Lung (tissue), 12 donors: ENCODE data around the gene HOXB7. TPM values are rescaled to one million over a fixed set of nuclear protein-coding genes. Genes with fewer than 3 reads are reported as not detected.

Experiments
- ATAC-seq: fragments of 200-7000 bp; cut with Tn5 transposase; one replicate; pipeline ENCODE4 v1.9.1; 2020; ENCODE audit warnings: moderate number of reproducible peaks; ENCODE audit not compliant: insufficient read depth, low FRiP score
- DNase-seq, 3 donors: peaks; one replicate each; pipeline ENCODE4 v3.0.0-alpha.2; 2013 to 2017
- H3K27ac ChIP-seq, 2 donors: one replicate each; pipeline ENCODE4 v1.5.1; 2013; ENCODE audit warnings: mild to moderate bottlenecking in 2 of 2, moderate library complexity in 2 of 2, control low read depth in 1 of 2, inconsistent platforms in 1 of 2, low read depth in 1 of 2, low read length in 1 of 2
- H3K27me3 ChIP-seq, 3 donors: one replicate each; pipeline ENCODE4 v1.5.1; 2013; ENCODE audit warnings: low read length in 2 of 3; ENCODE audit not compliant: control insufficient read depth in 3 of 3, insufficient read depth in 3 of 3
- H3K36me3 ChIP-seq, 4 donors: one replicate each; pipeline ENCODE4 v1.5.1; 2013; ENCODE audit warnings: low read length in 4 of 4, mild to moderate bottlenecking in 1 of 4, moderate library complexity in 1 of 4; ENCODE audit not compliant: control insufficient read depth in 4 of 4, insufficient read depth in 4 of 4
- H3K4me1 ChIP-seq, 5 donors: one replicate each; pipeline ENCODE4 v1.5.1; 2013; ENCODE audit warnings: low read length in 5 of 5, mild to moderate bottlenecking in 2 of 5, moderate library complexity in 1 of 5; ENCODE audit not compliant: control insufficient read depth in 5 of 5, insufficient read depth in 5 of 5
- H3K4me3 ChIP-seq: one replicate; pipeline ENCODE4 v1.5.1; 2013; ENCODE audit warnings: mild to moderate bottlenecking, control low read depth, moderate library complexity
- H3K9ac ChIP-seq, 2 donors: one replicate each; pipeline ENCODE4 v1.5.1; 2013; ENCODE audit warnings: low read length in 2 of 2, control low read depth in 1 of 2; ENCODE audit not compliant: insufficient read depth in 1 of 2
- H3K9me3 ChIP-seq, 4 donors: one replicate each; pipeline ENCODE4 v1.5.1; 2013; ENCODE audit warnings: low read length in 3 of 4, mild to moderate bottlenecking in 1 of 4, moderate library complexity in 1 of 4; ENCODE audit not compliant: control insufficient read depth in 4 of 4, insufficient read depth in 3 of 4
- WGBS, 2 donors: extraction: QIAGEN DNeasy Blood & Tissue Kit; methylation state at CpG; one replicate each; pipeline ENCODE4 v1.1.7; 2013; 5-methylcytosine and 5-hydroxymethylcytosine counted together
- polyA plus RNA-seq, 2 donors: library from polyadenylated mRNA; stranded (reverse); fragments of 200-250 nt; gene quantifications; one replicate each; pipeline ENCODE4 v1.2.1, GENCODE V29; 2013
- total RNA-seq, 2 donors: library from RNA; depleted of rRNA in 1 of 2; stranded (reverse); fragments of >200 nt in 1 of 2; gene quantifications; one replicate each; pipeline ENCODE4 v1.2.1, GENCODE V29; 2014 to 2021
- TF ChIP-seq, protein P1 (sequence below): IDR thresholded peaks from 2 replicates; pipeline ENCODE4 v1.5.1; 2012; ENCODE audit warnings: mild to moderate bottlenecking; ENCODE audit errors: control extremely low read depth, extremely low read depth
- donor health status: control.
- donor health status: control.
- donor health status: Bipolar disorder and iron deficiency.
- donor health status: healthy.
- donor health status: DM: yes; HTN: yes; CAD: no.

The HOXB7 gene
- total and polyA plus RNA-seq, 4 donors = 0.43 to 3.3 (median 2.3) TPM

GRCh38 chr17:48616717-48617470 lies 6.1 kb upstream of the HOXB7 start:
- H3K9ac ChIP-seq = no peak overlapping the region
- 33 to 41% methylated on average over 15 of the region's 15 CpGs for WGBS, 2 donors
- H3K27me3 ChIP-seq = peaks cover 18 to 90% (median 81%) of the 10 kb centered on the region in 3 donors
- H3K36me3 ChIP-seq = no peaks in the 10 kb centered on the region
- ATAC-seq = no peak
- DNase-seq = no peak
- H3K27ac ChIP-seq = no peak overlapping the region
- TF ChIP-seq, protein P1, sequence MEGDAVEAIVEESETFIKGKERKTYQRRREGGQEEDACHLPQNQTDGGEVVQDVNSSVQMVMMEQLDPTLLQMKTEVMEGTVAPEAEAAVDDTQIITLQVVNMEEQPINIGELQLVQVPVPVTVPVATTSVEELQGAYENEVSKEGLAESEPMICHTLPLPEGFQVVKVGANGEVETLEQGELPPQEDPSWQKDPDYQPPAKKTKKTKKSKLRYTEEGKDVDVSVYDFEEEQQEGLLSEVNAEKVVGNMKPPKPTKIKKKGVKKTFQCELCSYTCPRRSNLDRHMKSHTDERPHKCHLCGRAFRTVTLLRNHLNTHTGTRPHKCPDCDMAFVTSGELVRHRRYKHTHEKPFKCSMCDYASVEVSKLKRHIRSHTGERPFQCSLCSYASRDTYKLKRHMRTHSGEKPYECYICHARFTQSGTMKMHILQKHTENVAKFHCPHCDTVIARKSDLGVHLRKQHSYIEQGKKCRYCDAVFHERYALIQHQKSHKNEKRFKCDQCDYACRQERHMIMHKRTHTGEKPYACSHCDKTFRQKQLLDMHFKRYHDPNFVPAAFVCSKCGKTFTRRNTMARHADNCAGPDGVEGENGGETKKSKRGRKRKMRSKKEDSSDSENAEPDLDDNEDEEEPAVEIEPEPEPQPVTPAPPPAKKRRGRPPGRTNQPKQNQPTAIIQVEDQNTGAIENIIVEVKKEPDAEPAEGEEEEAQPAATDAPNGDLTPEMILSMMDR = no peak
- no peak overlapping the region for H3K4me3 ChIP-seq
- H3K4me1 ChIP-seq = peaks cover 0 to 21% (median 4%) of the 10 kb centered on the region in 5 donors
- H3K9me3 ChIP-seq = peaks cover 0 to 2% (median 0%) of the 10 kb centered on the region in 4 donors

GRCh38 chr17:48615963-48616716 lies 5.3 kb upstream of the HOXB7 start:
- WGBS, 2 donors = 34 to 43% methylated on average over 17 of the region's 17 CpGs
- Histone ChIP-seq H3K4me3 (no peak overlapping the region), H3K27me3 (peaks cover 12 to 90% (median 75%) of the 10 kb centered on the region in 3 donors), H3K36me3 (no peaks in the 10 kb centered on the region), H3K9ac (no peak overlapping the region), H3K9me3 (peaks cover 0 to 2% (median 0%) of the 10 kb centered on the region in 4 donors), H3K4me1 (peaks cover 0 to 25% (median 4%) of the 10 kb centered on the region in 5 donors), H3K27ac (no peak overlapping the region)
- ATAC-seq = no peak
- no peak for DNase-seq
- TF ChIP-seq, protein P1 = no peak

- TF ChIP-seq, protein P1 = no peak
- H3K4me1 ChIP-seq = peaks cover 0 to 25% (median 4%) of the 10 kb centered on the region in 5 donors
Observed at GRCh38 chr17:48615047-48615962, 4.5 kb upstream of the HOXB7 start, which contains the start of gene HOXB8. Gene HOXB8 (minus strand): TSS chr17:48615292. CDS start chr17:48614704, 588 bp downstream.

More at GRCh38 chr17:48615047-48615962, 4.5 kb upstream of the HOXB7 start, which contains the start of gene HOXB8:
- DNase-seq (peak in 1 of 3 donors; percentile 57), ATAC-seq (no peak)
- no peak within 1 kb of the TSS for H3K27ac ChIP-seq
- H3K4me3 ChIP-seq = no peak within 1 kb of the TSS
- no peak within 1 kb of the TSS for H3K9ac ChIP-seq
- H3K36me3 ChIP-seq = no peaks in the 10 kb centered on the region
- WGBS, 2 donors = 12 to 16% methylated on average over 41 of the region's 41 CpGs
- peaks cover 12 to 87% (median 68%) of the 10 kb centered on the region in 3 donors for H3K27me3 ChIP-seq
- H3K9me3 ChIP-seq = peaks cover 0 to 2% (median 0%) of the 10 kb centered on the region in 4 donors
